PC-9 (cell line): ENCODE data around the gene RPL29. TPM values are rescaled to one million over a fixed set of nuclear protein-coding genes. Genes with fewer than 3 reads are reported as not detected.

Experiments used
- BruUV-seq: library from RNA; stranded (reverse); fragments of 400-500 nt; replicated peaks from 2 replicates; lab custom pipeline; 2021; lab: Mats Ljungman, UMichigan
- CTCF ChIA-PET: fragments of 300-600 bp; sonication (Branson Sonifier 250); formaldehyde crosslinking; loops from one replicate; lab custom pipeline; 2022; ENCODE audit warnings: antibody characterized with exemption; lab: Charles Lee
- POLR2A ChIA-PET: fragments of 300-600 bp; sonication (Branson Sonifier 250); formaldehyde crosslinking; loops from one replicate; lab custom pipeline; 2022; ENCODE audit warnings: antibody characterized with exemption; ENCODE audit not compliant: unreplicated experiment; lab: Charles Lee
- DNase-seq, 2 experiments: peaks; one replicate each; pipeline versions ENCODE4 v3.0.0 to v3.0.0-alpha.2; 2015 to 2022; ENCODE audit warnings: mixed read lengths in 1 of 2
- H2AFZ ChIP-seq: fragments of 200-600 bp; sonication (generic); 2 replicates; pipeline ENCODE4 v1.8.1; 2017; ENCODE audit warnings: antibody characterized with exemption
- H3F3A ChIP-seq: fragments of 200-600 bp; sonication (generic); 2 replicates; pipeline ENCODE4 v1.8.1; 2017; ENCODE audit warnings: antibody characterized with exemption, mild to moderate bottlenecking, low read depth; ENCODE audit not compliant: insufficient read depth
- H3K27ac ChIP-seq: fragments of 200-600 bp; sonication (generic); 2 replicates; pipeline ENCODE4 v1.6.1; 2016; ENCODE audit warnings: mixed run types
- H3K27me3 ChIP-seq: fragments of 200-600 bp; sonication (generic); 2 replicates; pipeline ENCODE4 v1.6.1; 2016; ENCODE audit warnings: low read depth, mixed run types; ENCODE audit not compliant: insufficient read depth
- H3K36me3 ChIP-seq: fragments of 200-600 bp; sonication (generic); 2 replicates; pipeline ENCODE4 v1.6.1; 2016; ENCODE audit warnings: low read depth, mixed run types
- H3K4me1 ChIP-seq: fragments of 200-600 bp; sonication (generic); replicated peaks from 2 replicates; pipeline ENCODE4 v1.6.1; 2016; ENCODE audit warnings: mixed run types; ENCODE audit not compliant: insufficient read depth
- H3K4me2 ChIP-seq: fragments of 200-600 bp; sonication (generic); 2 replicates; pipeline ENCODE4 v1.6.1; 2017; ENCODE audit warnings: mixed run types
- H3K4me3 ChIP-seq: fragments of 200-600 bp; sonication (generic); 2 replicates; pipeline ENCODE4 v1.6.1; 2016; ENCODE audit warnings: mixed run types
- H3K79me2 ChIP-seq: fragments of 200-600 bp; sonication (generic); 2 replicates; pipeline ENCODE4 v1.6.1; 2017; ENCODE audit warnings: low read depth, mixed run types
- H3K9me2 ChIP-seq: fragments of 200-600 bp; sonication (generic); 2 replicates; pipeline ENCODE4 v1.8.1; 2017; ENCODE audit warnings: mild to moderate bottlenecking; ENCODE audit not compliant: insufficient read depth
- H3K9me3 ChIP-seq: fragments of 200-600 bp; sonication (generic); 2 replicates; pipeline ENCODE4 v1.8.1; 2016; ENCODE audit warnings: low read depth; ENCODE audit not compliant: insufficient read depth
- H4K20me1 ChIP-seq: fragments of 200-600 bp; sonication (generic); 2 replicates; pipeline ENCODE4 v1.8.1; 2017; ENCODE audit not compliant: insufficient read depth
- EZH2 ChIP-seq: fragments of 200-600 bp; sonication (generic); IDR thresholded peaks from 2 replicates; pipeline ENCODE4 v1.8.0; 2017; ENCODE audit warnings: antibody characterized with exemption, low read depth
- intact Hi-C: fragments of 100-400 bp; cut with micrococcal nuclease; formaldehyde crosslinking; loops from one replicate; pipeline ENCODE4 v1.10.0; 2022; ENCODE audit not compliant: unreplicated experiment
- total RNA-seq: library from RNA; stranded (reverse); gene quantifications from 2 replicates; pipeline ENCODE4 v1.2.3, GENCODE V29; 2021
- TF ChIP-seq, protein P1 (sequence below): fragments of 200-600 bp; sonication (generic); conservative IDR thresholded peaks from 2 replicates; pipeline ENCODE4 v1.6.1; 2017; ENCODE audit warnings: mixed run types, antibody characterized with exemption, mild to moderate bottlenecking, moderate library complexity

RPL29 gene
- total RNA-seq, 1 experiment from 2014 or later: 1,278 TPM

DNA sequence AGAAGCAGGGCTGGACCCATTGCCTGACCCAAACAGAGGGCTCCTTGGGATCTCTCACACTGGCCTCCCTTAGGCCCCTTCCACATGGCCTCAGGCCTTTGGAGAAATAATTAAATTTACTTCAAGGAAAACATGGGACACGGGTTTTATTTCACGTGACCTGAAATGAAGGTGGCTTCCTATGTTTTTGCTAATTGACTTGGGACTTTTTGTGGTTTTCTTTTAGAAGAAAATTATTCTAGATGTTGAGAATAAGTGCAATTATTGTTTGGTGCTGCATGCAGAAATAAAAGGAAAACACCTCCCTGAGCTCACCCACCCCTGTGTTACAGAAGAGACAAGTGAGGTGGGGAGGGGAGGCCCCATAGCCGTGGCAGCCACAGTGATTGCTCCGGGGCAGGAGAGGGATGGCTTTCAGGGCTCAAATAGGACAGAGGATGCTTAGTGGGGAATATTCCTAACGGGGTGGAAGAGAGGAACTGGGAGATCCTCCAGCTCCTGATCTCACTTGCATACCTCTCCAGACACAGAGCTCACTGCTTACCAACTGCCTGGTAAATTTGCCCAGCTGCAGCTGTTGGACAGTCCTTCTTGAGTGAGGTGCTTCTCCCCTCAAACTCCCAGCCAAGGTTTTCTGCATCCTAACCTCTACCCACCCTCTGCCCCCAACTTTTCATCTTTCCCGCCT lies 29.2 kb upstream of the RPL29 start:
- H3K36me3 ChIP-seq: no peaks in the 10 kb centered on the region
- no peak for TF ChIP-seq EZH2
- TF ChIP-seq, protein P1, sequence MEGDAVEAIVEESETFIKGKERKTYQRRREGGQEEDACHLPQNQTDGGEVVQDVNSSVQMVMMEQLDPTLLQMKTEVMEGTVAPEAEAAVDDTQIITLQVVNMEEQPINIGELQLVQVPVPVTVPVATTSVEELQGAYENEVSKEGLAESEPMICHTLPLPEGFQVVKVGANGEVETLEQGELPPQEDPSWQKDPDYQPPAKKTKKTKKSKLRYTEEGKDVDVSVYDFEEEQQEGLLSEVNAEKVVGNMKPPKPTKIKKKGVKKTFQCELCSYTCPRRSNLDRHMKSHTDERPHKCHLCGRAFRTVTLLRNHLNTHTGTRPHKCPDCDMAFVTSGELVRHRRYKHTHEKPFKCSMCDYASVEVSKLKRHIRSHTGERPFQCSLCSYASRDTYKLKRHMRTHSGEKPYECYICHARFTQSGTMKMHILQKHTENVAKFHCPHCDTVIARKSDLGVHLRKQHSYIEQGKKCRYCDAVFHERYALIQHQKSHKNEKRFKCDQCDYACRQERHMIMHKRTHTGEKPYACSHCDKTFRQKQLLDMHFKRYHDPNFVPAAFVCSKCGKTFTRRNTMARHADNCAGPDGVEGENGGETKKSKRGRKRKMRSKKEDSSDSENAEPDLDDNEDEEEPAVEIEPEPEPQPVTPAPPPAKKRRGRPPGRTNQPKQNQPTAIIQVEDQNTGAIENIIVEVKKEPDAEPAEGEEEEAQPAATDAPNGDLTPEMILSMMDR: no peak
- no peak overlapping the region for H2AFZ ChIP-seq
- CTCF ChIA-PET: no interaction called here
- H3K79me2 ChIP-seq: no peaks in the 10 kb centered on the region
- no peak overlapping the region for H3K4me2 ChIP-seq
- H3K9me2 ChIP-seq: no peaks in the 10 kb centered on the region
- no peak overlapping the region for H3K4me3 ChIP-seq
- no peak overlapping the region for H3K27ac ChIP-seq
- POLR2A ChIA-PET: no interaction called here
- H3K4me1 ChIP-seq: no peaks in the 10 kb centered on the region
- no peaks in the 10 kb centered on the region for H3K9me3 ChIP-seq
- no peaks in the 10 kb centered on the region for H3F3A ChIP-seq
- no peak for DNase-seq
- no TSS peak for BruUV-seq
- H3K27me3 ChIP-seq: no peaks in the 10 kb centered on the region
- no peaks in the 10 kb centered on the region for H4K20me1 ChIP-seq
- intact Hi-C loops: no loop called here

DNA sequence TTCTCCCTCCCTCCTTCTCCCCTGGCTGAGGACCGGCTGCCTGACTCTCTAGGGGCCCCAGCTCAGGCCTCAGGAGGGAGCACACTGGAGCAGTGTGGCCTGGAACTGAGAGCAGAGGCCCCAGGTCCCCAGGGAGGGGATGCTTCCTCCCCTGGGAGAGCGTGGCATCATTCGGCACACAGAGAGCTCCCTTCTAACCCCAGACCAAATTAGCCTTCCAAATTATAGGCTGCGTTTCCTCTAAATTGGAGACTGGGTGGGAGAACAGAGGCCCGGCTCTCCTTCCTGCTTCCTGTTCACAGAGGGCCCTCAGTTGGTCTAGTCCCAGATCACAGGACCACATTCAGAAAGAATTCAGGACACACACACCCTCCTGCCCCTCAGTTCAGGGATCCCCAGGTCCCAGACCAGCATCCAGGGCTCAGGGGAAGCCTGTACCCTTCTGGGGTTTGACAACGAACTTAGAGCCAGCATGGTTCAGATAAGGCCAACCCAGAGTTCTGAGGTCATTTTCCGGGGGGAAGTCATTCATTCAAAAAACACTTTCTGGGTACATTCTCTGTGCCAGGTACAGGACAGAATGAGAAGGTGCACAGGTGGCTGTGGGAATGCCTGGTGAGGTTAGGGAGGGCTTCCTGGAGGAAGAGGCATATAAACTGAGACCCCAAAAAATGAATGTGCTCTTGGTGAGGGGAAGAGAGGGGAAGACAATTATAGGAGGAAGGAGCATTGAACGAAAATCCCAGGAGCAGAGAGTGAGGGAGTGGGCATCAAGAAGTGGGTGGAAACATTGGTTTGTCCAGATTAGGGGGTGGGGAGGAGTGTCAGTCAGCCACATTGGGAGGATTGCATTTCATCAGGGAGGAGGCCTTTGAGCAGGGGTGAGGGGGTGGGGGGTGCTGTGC lies 28.4 kb upstream of the RPL29 start:
- Histone ChIP-seq H3K36me3 (no peaks in the 10 kb centered on the region), H3K4me1 (no peaks in the 10 kb centered on the region), H3K79me2 (no peaks in the 10 kb centered on the region), H3K9me3 (no peaks in the 10 kb centered on the region), H3K27me3 (no peaks in the 10 kb centered on the region), H2AFZ (no peak overlapping the region), H3K4me3 (no peak overlapping the region), H3K4me2 (no peak overlapping the region), H3K27ac (no peak overlapping the region), H4K20me1 (no peaks in the 10 kb centered on the region), H3F3A (no peaks in the 10 kb centered on the region), H3K9me2 (no peaks in the 10 kb centered on the region)
- DNase-seq: no peak
- TF ChIP-seq, protein P1: no peak
- no peak for TF ChIP-seq EZH2
- ChIA-PET POLR2A (no interaction called here), CTCF (no interaction called here)
- intact Hi-C loops: no loop called here
- BruUV-seq: no TSS peak

DNA sequence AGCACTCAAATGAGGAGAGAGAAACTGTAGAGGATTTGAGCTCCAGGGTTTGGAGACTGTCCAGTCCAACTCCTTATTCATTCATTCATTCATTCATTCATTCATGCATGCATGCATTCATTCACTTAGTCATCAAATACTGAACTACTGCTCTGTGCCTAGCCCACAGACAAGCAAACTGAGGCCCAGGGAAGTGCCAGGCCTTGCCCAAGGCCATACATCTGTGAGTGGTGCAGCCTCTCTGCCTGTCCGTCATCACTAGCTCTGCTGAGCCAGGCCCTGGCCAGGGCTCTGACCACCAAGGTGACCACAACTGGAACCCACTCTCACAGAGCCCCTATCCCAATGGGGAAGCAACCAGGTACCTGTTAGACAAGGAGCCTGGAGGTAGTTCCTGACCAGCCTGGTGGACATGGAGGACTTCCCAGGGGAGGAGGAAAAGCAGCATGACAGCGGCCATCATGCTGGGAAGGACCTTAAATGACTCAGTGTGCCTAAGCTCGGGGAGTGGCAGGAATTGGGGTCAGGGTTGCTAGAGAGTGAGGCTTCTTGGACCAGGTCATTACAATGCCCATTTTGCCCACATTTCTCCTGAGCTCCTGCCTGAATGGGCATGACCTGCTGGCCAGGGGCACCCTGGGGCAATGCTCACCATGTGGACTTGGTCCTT lies 27.5 kb upstream of the RPL29 start:
- intact Hi-C loops: no loop called here
- Histone ChIP-seq H3K4me3 (no peak overlapping the region), H3K4me2 (no peak overlapping the region), H3F3A (no peaks in the 10 kb centered on the region), H3K79me2 (no peaks in the 10 kb centered on the region), H2AFZ (no peak overlapping the region), H3K9me2 (no peaks in the 10 kb centered on the region), H3K27ac (no peak overlapping the region), H3K36me3 (no peaks in the 10 kb centered on the region), H3K9me3 (no peaks in the 10 kb centered on the region), H3K27me3 (no peaks in the 10 kb centered on the region), H3K4me1 (no peaks in the 10 kb centered on the region), H4K20me1 (no peaks in the 10 kb centered on the region)
- ChIA-PET POLR2A (no interaction called here), CTCF (no interaction called here)
- TF ChIP-seq EZH2: no peak
- TF ChIP-seq, protein P1: no peak
- BruUV-seq: no TSS peak
- no peak for DNase-seq
